GM12891 (cell line): ENCODE data around the gene C3orf20.

Experiments
- POLR2A ChIP-seq: IDR thresholded peaks from 2 replicates; pipeline ENCODE4 v1.6.1; 2011; ENCODE audit warnings: low read depth, low read length, control low read depth
- POLR2AphosphoS5 ChIP-seq: IDR thresholded peaks from 2 replicates; pipeline ENCODE4 v1.6.1; 2011; ENCODE audit warnings: low read depth, low read length, control low read depth
- POU2F2 ChIP-seq: IDR thresholded peaks from 2 replicates; pipeline ENCODE4 v1.6.1; 2011; ENCODE audit warnings: low read depth, mild to moderate bottlenecking, control low read depth, low read length, moderate library complexity
- SPI1 ChIP-seq: IDR thresholded peaks from 2 replicates; pipeline ENCODE4 v1.6.1; 2011; ENCODE audit warnings: low read depth, low read length, control low read depth
- TAF1 ChIP-seq: IDR thresholded peaks from 2 replicates; pipeline ENCODE4 v1.6.1; 2011; ENCODE audit warnings: low read depth, low read length, control low read depth

GRCh38 chr3:14640734-14641133 is 34.2 kb upstream of the C3orf20 start:
- TF ChIP-seq POLR2A (no peak), POLR2AphosphoS5 (no peak), TAF1 (no peak), SPI1 (no peak), POU2F2 (no peak)
